RWPE2 (cell line): Measurements from ENCODE around the gene SNX21.
"Not testable (repeated sequence)": the region's sequence is repeated elsewhere in the genome, so short reads cannot be mapped to it uniquely, and the experiment has no call there.

Experiments used
- ATAC-seq: fragments of 200-7000 bp; cut with Tn5 transposase; 3 replicates; pipeline ENCODE4 v1.9.1; 2021; ENCODE audit warnings: low read depth
- DNase-seq: peaks from one replicate; pipeline ENCODE4 v3.0.0-alpha.2; 2020; ENCODE audit warnings: low spot score
- H3K27ac ChIP-seq: fragments of 450-650 bp; 2 replicates; pipeline ENCODE4 v1.5.1; 2017; ENCODE audit warnings: mild to moderate bottlenecking; ENCODE audit not compliant: poor library complexity, severe bottlenecking
- H3K27me3 ChIP-seq: fragments of 250-450 bp; sonication (Bioruptor Pico); 2 replicates; pipeline ENCODE4 v1.5.1; 2021; ENCODE audit warnings: mild to moderate bottlenecking, moderate library complexity; ENCODE audit not compliant: insufficient read depth, poor library complexity, severe bottlenecking
- H3K36me3 ChIP-seq: fragments of 250-450 bp; sonication (Bioruptor Pico); 2 replicates; pipeline ENCODE4 v1.5.1; 2020; ENCODE audit warnings: low read depth, mild to moderate bottlenecking, moderate library complexity
- H3K4me1 ChIP-seq: fragments of 250-450 bp; sonication (Bioruptor Pico); 2 replicates; pipeline ENCODE4 v1.5.1; 2021; ENCODE audit warnings: mild to moderate bottlenecking, moderate library complexity; ENCODE audit not compliant: insufficient read depth, poor library complexity, severe bottlenecking
- H3K4me3 ChIP-seq: fragments of 250-450 bp; sonication (Bioruptor Pico); 2 replicates; pipeline ENCODE4 v1.5.1; 2021; ENCODE audit warnings: mild to moderate bottlenecking, moderate library complexity; ENCODE audit not compliant: severe bottlenecking
- H3K9me3 ChIP-seq: fragments of 250-450 bp; sonication (Bioruptor Pico); 2 replicates; pipeline ENCODE4 v1.5.1; 2021; ENCODE audit warnings: mild to moderate bottlenecking, moderate library complexity; ENCODE audit not compliant: severe bottlenecking
- TF ChIP-seq, protein P1 (sequence below): fragments of 450-650 bp; IDR thresholded peaks from one replicate; pipeline ENCODE4 v1.5.1; 2017; ENCODE audit warnings: mild to moderate bottlenecking, moderate library complexity; ENCODE audit not compliant: poor library complexity, severe bottlenecking

The SNX21 gene

DNA sequence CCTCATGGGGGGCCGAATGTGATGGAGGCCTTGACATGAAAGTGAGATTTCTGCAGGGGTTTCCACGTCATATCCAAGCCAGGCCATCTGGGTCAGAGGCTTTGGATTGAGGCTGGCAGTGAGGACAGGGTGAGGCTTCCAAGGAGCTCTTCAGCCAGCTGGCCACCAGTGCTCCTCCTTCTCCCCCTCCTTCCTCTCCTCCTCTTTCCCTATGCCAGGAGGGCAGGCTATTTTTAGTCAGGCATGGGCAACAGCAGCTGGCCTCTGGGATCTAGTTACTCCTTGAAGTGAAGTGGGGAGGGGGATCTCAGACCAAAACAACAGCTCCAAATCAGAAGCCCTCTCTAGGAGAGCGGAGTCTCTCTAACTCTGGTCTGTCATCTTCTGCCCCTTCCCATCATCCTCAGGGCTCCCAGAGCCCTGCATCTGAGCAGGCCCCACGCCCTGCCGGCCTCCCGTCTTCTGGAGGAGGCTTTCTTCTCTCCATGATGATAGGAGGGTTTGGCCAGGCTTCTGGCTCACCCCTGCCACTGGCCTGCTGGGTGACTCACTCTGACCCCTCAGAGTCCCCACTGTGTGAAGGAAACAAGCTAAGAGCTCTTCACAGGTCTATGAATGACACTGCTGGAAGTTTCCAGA, 7.1 kb upstream of the SNX21 start:
- peaks cover 15% of the 10 kb centered on the region for H3K27me3 ChIP-seq
- H3K4me1 ChIP-seq = no peaks in the 10 kb centered on the region
- ATAC-seq = no peak
- H3K4me3 ChIP-seq = no peak overlapping the region
- no peak overlapping the region for H3K27ac ChIP-seq
- TF ChIP-seq, protein P1, sequence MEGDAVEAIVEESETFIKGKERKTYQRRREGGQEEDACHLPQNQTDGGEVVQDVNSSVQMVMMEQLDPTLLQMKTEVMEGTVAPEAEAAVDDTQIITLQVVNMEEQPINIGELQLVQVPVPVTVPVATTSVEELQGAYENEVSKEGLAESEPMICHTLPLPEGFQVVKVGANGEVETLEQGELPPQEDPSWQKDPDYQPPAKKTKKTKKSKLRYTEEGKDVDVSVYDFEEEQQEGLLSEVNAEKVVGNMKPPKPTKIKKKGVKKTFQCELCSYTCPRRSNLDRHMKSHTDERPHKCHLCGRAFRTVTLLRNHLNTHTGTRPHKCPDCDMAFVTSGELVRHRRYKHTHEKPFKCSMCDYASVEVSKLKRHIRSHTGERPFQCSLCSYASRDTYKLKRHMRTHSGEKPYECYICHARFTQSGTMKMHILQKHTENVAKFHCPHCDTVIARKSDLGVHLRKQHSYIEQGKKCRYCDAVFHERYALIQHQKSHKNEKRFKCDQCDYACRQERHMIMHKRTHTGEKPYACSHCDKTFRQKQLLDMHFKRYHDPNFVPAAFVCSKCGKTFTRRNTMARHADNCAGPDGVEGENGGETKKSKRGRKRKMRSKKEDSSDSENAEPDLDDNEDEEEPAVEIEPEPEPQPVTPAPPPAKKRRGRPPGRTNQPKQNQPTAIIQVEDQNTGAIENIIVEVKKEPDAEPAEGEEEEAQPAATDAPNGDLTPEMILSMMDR = no peak
- DNase-seq = no peak
- H3K36me3 ChIP-seq = no peaks in the 10 kb centered on the region
- H3K9me3 ChIP-seq = no peaks in the 10 kb centered on the region

DNA sequence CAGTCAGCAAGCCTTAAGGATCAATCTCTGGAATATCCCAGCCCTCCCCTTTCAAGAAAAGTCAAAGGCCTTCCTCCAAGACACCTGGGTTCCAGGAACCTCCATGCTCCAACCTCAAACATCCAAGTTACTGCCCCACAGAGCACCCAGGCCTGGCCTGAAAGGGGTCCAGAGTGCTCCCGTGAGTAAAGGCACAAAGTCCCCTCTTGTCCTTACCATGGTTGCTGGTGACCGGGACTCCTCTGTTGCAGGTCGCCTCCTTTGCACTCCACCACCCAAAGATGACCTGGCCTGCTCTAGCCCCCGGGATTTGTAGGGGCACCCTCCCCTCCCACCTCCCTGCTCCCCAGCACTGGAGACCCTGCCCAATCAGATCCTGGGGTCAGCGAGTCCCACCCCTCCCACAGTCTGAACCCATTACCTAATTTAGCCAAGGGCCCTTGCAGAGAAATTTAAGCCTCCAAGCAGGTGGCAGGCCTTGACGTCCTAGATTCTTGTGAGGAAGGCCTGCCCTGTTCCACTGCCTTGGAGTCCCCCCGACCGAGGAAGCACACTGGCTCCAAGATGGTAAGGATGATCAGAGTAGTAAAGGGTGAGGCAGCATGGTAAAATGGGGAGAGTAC, 6.5 kb upstream of the SNX21 start, which contains the start of gene TNNC2:
TNNC2 (minus strand) TSS at position 283 of the 623 bp plus-strand sequence; CDS start at position 219, 64 bp downstream.
- H3K27me3 ChIP-seq = peaks cover 15% of the 10 kb centered on the region
- no peaks in the 10 kb centered on the region for H3K9me3 ChIP-seq
- no peaks in the 10 kb centered on the region for H3K4me1 ChIP-seq
- no peak for DNase-seq
- H3K27ac ChIP-seq = no peak within 1 kb of the TSS
- H3K36me3 ChIP-seq = no peaks in the 10 kb centered on the region
- no peak within 1 kb of the TSS for H3K4me3 ChIP-seq
- no peak for ATAC-seq
- TF ChIP-seq, protein P1 = no peak

DNA sequence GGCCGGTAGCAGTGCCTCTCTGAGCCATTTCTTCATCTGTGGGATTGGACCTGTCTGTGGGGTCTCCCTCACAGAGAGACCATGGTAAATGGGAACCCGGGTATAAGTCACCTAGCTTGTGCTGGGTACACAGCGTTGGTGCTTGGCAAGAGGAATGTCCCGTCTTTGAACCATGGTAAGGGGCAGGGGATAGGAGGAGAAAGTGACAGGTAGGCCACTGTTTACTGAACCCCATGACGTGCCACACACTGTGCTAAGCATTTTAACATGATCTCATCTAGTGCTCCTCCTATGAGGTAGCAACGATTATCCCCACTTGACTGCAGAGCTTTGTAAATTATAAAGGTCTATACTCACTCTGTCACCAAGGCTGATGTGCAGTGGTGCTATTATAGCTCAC, 5.9 kb upstream of the SNX21 start:
- TF ChIP-seq, protein P1 = no peak
- no peaks in the 10 kb centered on the region for H3K9me3 ChIP-seq
- H3K27ac ChIP-seq = no peak overlapping the region
- no peak overlapping the region for H3K4me3 ChIP-seq
- no peak for DNase-seq
- peaks cover 14% of the 10 kb centered on the region for H3K27me3 ChIP-seq
- no peaks in the 10 kb centered on the region for H3K36me3 ChIP-seq
- no peaks in the 10 kb centered on the region for H3K4me1 ChIP-seq
- ATAC-seq = no peak

- H3K4me3 ChIP-seq = no peak overlapping the region
- no peak for DNase-seq
- no peak overlapping the region for H3K27ac ChIP-seq
- H3K4me1 ChIP-seq = peaks cover 3% of the 10 kb centered on the region
- H3K9me3 ChIP-seq = no peaks in the 10 kb centered on the region
- no peaks in the 10 kb centered on the region for H3K36me3 ChIP-seq
- ATAC-seq = no peak
- TF ChIP-seq, protein P1 = no peak
- peaks cover 5% of the 10 kb centered on the region for H3K27me3 ChIP-seq
These were observed 5.0 kb upstream of the SNX21 start for GRCh38 chr20:45828589-45828988.

- H3K4me1 ChIP-seq, ATAC-seq, H3K9me3 ChIP-seq, H3K27ac ChIP-seq, H3K36me3 ChIP-seq, DNase-seq, H3K4me3 ChIP-seq, H3K27me3 ChIP-seq: not testable (repeated sequence)
These were observed 3.9 kb upstream of the SNX21 start for GRCh38 chr20:45829673-45830106.
